HG02678 (cell line): ENCODE data around the gene ITIH4.

Source experiments
- ATAC-seq: cut with Tn5 transposase; IDR thresholded peaks from one replicate; pipeline ENCODE4 v1.9.1; 2021; ENCODE audit warnings: mild to moderate bottlenecking, moderate library complexity; ENCODE audit not compliant: unreplicated experiment

Gene ITIH4

DNA sequence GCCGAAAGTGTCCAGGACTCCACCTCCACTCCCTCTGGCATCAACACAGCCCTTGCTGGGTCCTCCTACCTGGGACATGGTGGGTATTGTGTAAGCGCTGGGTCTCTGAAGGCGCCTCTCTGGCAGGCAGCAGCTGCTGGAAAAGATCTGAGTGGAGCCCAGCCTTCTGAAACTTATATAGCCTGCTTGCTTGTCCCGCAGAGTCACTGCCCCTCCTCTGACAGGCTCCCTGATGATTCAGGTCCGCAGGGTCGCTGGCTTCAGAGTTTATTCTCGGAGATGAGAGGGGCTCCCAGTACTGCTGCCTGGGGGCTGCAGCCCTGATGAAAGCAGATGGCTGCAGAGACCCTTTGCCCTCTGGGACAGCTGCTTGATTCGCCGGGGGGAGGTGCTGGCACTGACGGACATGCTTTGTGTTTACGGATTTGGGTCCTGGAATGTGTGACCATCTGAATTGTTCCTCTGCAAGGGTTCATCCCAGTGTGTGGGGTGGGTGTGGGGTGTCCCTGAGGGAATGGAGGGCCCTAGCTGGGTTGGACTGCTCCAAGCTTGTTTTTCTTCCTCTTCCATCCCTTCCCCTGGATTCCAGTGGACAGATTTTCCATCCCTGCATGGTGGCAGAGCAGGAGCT lies 4.5 kb upstream of the ITIH4 start, which contains the start of gene MUSTN1:
MUSTN1 (minus strand) TSS at position 149 of the 631 bp plus-strand sequence; CDS start at position 78, 71 bp downstream.
- ATAC-seq, result no peak

DNA sequence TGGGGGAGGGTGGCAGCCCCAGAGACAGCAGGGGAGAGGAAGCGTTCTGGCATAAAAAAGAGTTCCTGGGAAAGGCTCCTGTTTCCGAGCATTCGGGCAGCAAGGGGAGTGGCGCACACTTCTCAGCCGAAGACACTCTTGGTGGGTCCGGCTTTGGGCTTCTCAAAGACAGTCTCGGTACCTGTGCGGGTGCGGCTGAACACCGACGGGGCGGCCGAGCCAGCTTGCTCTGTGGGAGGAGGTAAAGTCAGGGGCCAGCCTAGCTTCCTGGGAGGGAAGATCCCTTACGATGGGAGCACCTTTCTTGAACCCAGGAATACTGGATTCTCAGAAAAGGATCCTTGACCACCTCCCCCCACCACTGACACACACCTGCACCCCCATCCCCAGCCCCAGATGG lies 2.7 kb upstream of the ITIH4 start:
- ATAC-seq, result no peak

DNA sequence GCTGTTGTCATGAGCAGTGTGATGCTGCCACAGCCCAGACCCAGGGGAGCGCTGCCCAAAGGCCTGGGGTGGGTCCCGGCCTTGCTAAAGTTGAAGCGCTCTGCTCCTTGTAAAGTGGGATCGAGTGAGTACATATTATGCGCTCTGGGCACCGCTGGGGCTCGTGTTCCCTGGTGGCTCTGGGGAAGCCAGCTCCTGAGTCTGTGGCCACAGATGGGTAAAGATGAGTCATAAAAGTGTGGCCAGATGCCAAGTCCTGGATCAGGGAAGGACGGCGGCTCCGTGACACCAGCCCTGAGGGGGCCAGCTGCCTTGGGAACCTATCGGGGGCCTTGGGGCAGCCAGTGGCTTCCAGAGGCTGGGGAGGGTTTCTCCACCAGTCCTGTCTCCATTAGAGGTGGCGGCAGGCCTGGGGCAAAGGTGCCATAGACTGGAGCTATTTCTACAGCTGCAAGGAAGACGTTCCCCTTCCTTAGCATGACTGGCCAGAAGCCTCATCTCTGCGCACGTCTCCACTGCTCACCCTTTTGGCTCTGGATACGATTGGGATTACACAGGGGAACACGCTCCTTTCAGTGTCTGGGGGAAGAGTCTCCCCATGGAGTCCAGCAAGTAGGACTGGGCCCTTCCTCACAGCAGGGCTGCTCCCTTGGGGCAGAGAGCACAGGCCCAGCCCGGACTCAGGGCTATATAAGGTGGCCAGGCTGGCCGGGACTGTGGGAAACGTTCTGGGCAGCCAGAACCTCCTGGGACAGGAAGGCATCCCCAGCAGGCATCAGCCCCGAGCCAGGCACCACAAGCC lies 1.2 kb upstream of the ITIH4 start:
- ATAC-seq, result no peak

- ATAC-seq, result no peak
Measured at GRCh38 chr3:52829906-52830463, 487 bp downstream of the ITIH4 start.

- ATAC-seq, result no peak
Measured at GRCh38 chr3:52829482-52829881, 990 bp downstream of the ITIH4 start.

DNA sequence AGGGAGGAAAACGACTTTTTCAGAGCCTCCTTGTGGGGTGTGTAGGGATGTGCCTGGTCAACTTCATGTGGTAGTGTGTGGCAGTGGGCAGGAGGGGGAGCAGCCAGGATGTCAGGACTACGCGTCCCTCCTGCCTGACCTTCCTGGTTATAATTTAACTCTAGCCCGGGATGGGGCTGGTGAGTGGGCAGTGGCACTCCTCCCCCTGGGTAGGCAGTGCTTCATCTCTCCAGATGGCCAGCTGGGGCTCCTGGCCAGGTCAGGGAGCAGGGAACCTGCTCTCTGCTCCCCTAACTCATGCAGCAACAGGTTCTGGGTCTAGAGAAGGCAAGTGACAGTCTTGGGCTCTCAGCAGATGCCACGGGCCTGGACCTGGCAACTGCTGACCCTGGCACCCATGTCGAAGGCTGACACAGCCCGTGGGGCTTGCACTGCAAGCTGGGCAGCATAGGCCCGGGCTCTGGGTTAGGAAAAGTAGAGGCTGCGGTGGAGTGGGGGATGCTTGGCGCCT lies 2.6 kb downstream of the ITIH4 start:
- ATAC-seq, result no peak

DNA sequence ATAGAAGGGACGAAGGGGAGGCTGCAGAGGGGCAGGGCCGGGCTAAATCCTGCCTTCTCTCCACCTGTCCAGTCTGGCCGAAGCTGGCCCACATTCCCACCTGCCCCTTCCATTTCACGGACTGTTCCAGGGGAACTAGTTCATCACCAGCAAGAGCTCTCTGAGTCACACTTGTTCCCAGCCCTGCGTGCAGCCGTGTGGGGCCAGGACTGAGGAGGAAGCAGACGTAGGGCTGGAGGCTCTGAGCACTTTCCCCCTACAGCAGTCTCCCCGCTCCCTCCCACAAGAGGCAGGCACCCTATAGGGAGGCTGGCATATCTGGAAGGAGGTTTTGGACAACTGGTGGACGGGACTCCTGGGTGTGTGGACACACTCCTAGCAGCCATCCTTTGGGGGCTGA lies 3.0 kb downstream of the ITIH4 start:
- ATAC-seq, result no peak

DNA sequence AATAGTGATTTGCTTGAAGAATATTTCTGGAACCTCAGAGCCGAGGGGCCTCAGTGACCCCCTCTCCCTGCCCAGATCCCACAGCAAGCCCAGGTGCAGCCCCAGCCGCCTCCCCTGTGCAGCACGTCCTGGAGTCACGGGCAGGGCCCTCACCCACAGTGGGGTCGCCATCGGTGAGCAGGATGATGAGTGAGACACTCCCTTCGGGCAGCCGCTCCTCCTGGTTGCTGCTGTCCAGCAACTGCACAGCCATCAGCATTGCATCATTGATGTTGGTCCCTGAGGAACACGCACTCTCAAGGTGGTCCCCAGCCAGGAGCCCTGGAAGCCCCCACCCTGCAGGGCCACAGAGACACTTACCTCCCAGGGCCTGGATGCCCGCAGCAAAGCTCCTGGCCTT lies 6.4 kb downstream of the ITIH4 start:
- no peak for ATAC-seq

DNA sequence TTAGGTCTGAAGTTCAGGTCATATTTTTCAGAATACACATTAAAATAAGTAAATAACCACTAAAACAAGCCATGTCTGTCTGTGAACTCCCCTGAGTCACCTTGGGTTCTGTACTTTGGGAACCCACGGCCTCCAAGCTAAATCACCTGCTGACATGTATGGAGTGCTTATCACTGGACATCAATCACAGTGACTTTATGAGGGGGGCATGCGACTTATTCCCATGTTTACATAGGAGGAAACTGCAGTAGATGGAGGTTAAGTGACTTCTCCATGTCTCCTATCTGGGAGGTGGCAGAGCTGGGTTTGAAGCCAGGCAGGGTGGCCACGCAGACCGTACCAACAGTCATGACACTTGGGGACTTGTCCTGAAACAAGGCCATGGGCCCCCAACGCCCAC lies 8.1 kb downstream of the ITIH4 start:
- no peak for ATAC-seq

- no peak for ATAC-seq
Measured at GRCh38 chr3:52820736-52821135, 9.7 kb downstream of the ITIH4 start.

GRCh38 chr3:52819936-52820335 lies 10.5 kb downstream of the ITIH4 start:
- no peak for ATAC-seq

GRCh38 chr3:52817860-52818259 lies 12.6 kb downstream of the ITIH4 start:
- ATAC-seq, result no peak

DNA sequence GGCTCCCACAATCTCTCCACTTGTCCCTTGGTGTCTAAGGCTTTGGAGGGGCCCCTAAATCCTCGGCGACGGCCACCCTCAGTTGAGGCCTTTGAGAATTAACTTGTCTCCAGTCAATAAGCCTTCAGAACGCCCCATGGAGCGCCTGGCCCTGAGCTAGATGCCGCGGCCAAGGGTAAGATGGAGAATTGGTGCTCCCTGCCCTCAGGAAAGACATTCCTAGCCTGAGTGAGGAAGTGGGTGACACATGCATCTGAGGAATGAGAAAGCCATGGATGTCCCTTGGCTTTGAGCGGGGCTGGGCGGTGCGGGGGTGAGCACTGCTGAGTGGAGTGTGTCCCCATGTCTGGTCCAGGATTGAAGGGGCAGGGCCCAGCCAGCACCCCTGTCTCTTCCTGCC lies 13.3 kb downstream of the ITIH4 start:
- no peak for ATAC-seq

DNA sequence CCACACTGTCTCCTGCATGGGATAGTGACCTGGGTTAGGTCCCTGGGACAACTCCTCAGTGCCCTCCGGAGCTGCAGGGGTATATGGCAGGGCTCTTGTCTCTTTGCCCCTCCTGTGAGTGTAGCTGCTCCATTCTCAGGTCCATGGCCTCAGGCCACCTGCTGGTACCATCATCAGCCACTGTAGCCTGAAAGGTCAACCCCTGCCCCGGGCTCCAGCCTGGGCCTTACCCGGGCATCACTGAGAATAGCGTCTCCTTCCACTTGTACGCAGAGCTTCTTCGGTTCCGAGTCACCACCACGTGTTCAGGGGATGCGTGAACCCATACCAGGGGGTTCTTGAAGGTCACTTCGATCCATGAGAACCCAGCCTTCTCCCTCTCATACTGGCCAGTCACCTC lies 13.8 kb downstream of the ITIH4 start:
- no peak for ATAC-seq

DNA sequence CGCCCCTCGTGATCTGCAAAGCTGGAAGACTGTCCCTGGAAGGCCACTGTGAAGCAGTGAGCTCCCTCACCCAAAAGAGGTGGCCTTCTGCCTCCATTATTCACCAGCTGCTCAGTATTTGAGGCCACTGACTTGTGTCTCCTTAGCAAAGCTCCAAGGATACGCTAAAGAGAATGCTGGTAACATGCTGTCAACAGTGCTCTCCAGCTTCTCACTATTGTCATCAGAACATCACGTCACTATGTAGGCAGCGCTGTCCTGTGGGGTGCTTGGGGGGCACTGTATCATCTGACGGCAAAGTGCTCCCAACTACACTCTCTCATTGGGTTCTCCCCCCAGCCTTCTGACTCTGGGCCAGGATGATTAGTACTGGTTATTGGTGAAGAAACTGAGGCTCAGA lies 14.3 kb downstream of the ITIH4 start:
- ATAC-seq, result no peak

DNA sequence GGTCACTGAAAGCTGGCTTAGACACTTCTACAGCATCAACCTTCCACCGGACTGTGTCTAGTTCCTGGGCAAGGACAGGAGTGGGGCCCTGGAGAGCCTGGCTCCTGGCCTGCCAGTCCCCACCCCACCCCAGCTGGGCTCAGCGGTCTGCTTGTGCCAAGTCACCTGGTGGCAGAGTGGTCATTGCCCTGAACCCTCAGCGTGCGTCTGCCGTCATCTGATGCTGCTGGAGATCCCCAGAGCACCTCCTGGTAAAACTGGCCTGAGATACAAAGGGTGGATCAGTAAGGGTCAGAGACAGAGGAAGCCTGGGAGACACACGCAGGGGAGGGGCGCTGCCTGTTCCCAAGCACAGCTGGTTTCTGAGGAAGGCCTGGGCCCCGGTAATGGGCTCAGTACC lies 16.7 kb downstream of the ITIH4 start:
- no peak for ATAC-seq

DNA sequence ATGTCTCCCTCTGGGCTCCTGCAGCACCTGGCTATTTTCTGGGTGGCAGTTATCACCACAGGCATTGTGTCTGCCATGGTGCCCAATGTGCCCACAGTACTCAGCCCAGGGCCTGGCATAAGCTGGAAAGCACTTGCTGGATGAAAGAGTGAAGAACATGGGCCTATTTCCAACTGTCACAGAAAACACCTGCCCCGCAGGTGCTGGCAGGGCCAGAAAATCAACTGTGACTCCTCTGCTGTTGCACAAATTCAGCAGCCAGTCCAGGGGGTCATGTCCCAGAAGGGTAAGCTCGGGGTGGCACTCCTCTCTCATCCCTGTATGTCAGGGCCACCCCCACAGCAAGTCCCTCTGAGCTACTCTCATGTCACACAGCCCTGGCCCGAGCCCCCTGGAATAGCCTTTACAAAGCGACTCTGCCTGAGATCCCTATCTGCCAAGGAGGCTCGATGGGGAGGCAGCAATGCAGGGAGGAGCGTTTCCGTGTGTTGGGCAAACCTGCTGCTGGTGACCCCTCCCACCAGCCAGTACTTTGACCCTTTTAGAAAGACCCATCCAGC lies 18.9 kb downstream of the ITIH4 start:
- ATAC-seq, result no peak

- no peak for ATAC-seq
Measured at GRCh38 chr3:52810923-52811322, 19.5 kb downstream of the ITIH4 start.

DNA sequence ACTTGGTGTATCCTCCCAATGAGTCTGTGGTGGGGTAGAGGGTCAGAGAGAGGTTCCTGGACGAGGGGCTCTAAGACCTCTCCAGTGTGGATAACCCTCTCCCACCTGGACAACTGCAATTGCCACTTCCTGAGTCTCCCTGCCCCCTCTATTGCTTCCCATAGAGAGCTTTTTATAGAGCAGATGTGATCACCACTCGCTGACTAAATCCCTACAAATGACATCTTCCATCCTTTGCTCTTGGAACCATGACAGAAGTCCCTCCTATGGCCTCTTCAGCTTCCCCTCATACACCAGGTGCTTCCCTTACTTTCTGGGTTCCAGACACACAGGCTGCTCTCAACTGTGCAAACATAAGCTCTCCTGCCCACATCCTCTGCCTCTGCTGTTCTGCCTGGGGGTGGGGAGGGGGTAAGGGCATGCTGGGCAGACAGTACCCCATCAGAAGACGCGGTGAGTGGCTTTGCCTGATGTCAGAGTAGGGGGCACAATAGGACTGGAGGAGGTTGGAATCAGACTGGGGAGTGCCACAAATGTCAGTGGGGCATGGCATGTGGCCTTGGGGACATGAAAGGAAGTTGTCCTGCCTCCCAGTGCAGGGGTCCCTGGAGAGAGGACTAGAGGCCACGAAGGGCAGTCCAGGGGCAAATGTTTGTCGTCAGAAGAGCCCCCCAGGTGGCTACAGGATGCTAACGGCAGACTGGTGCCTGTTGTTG lies 20.7 kb downstream of the ITIH4 start:
- ATAC-seq, result no peak

DNA sequence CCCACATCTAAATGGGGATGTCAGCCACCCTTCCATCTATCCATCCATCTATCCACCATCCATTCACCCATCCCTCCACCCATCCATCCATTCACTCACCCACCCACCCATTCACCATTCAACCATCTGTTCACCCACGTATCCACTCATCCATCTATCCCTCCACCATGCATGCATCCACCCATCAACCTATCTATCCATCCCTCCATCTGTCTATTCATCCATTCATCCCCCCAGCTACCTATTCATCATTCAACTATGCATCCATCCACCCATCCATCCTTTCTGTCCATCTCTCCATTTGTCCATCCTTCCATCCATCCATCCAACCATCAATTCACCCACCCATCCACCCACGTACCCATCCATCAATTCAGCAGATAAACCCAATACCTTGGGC lies 21.3 kb downstream of the ITIH4 start:
- no peak for ATAC-seq
